H1 (cell line): ENCODE measurements around the gene SMPD2. TPM values are rescaled to one million over a fixed set of nuclear protein-coding genes. Genes with fewer than 3 reads are reported as not detected.

ENCODE experiments used
- BRCA1 ChIP-seq: IDR thresholded peaks from 2 replicates; pipeline ENCODE4 v1.6.1; 2012; ENCODE audit warnings: low read depth, low read length, improper control_type of control experiment
- CBX8 ChIP-seq: fragments of 300-800, 300-1000 bp; sonication (generic); IDR thresholded peaks from 2 replicates; pipeline ENCODE4 v1.7.1; 2016; ENCODE audit warnings: low read depth, low read length, borderline replicate concordance
- CHD7 ChIP-seq: fragments of 300-600 bp; sonication (generic); IDR thresholded peaks from 2 replicates; pipeline ENCODE4 v1.7.1; 2012; ENCODE audit warnings: low read length, moderate library complexity, mild to moderate bottlenecking, inconsistent platforms; ENCODE audit not compliant: insufficient replicate concordance
- MAFK ChIP-seq: IDR thresholded peaks from 2 replicates; pipeline ENCODE4 v1.6.1; 2012; ENCODE audit warnings: low read depth, mild to moderate bottlenecking, improper control_type of control experiment, low read length
- NANOG ChIP-seq: IDR thresholded peaks from 2 replicates; pipeline ENCODE4 v1.6.1; 2011; ENCODE audit warnings: low read length, low read depth, mild to moderate bottlenecking, inconsistent platforms; ENCODE audit not compliant: insufficient read depth, poor library complexity, severe bottlenecking
- RAD21 ChIP-seq, 2 experiments: IDR thresholded peaks in 1 of 2; conservative IDR thresholded peaks in 1 of 2; 2 replicates each; pipeline ENCODE4 v1.6.1; 2011; ENCODE audit warnings: low read depth in 2 of 2, low read length in 2 of 2, improper control_type of control experiment in 1 of 2, inconsistent platforms in 1 of 2, mild to moderate bottlenecking in 1 of 2, moderate library complexity in 1 of 2
- RBBP5 ChIP-seq: IDR thresholded peaks from 2 replicates; pipeline ENCODE4 v1.7.1; 2012; ENCODE audit warnings: low read depth, mild to moderate bottlenecking, inconsistent platforms, low read length, moderate library complexity, borderline replicate concordance
- SIX5 ChIP-seq: IDR thresholded peaks from 2 replicates; pipeline ENCODE4 v1.6.1; 2011; ENCODE audit warnings: mild to moderate bottlenecking, low read depth, low read length
- TBP ChIP-seq: IDR thresholded peaks from 2 replicates; pipeline ENCODE4 v1.6.1; 2011; ENCODE audit warnings: low read depth, low read length, improper control_type of control experiment
- YY1 ChIP-seq: IDR thresholded peaks from 2 replicates; pipeline ENCODE4 v1.6.1; 2011; ENCODE audit warnings: low read depth, mild to moderate bottlenecking, low read length
- polyA plus RNA-seq, 7 experiments: library from polyadenylated mRNA; depleted of rRNA in 3 of 7; stranded (reverse) in 5 of 7; unstranded in 2 of 7; fragments of >200 nt in 5 of 7; fragments of 200-250 nt in 2 of 7; gene quantifications; 1 replicate in 5 of 7; 2 replicates in 1 of 7; 4 replicates in 1 of 7; pipeline versions ENCODE4 v1.2.1 to v1.2.3, GENCODE V29; 2011 to 2013; ENCODE audit warnings: missing spikeins in 2 of 7, mixed read lengths in 2 of 7
- total RNA-seq: library from RNA; stranded (reverse); fragmentation: NEBNext Ultra II Directional; extraction: Animal tissue kit (Norgen Biotek cat#: 25700); gene quantifications from 2 replicates; pipeline ENCODE4 v1.2.1, GENCODE V29; 2021

The SMPD2 gene
- total and polyA plus RNA-seq, 2 of the 8 experiments (the other 6 are each of a cell fraction or from before 2014, with no cell fraction given) = 11.5 to 17.2 TPM

GRCh38 chr6:109449795-109450673, 9.5 kb downstream of the SMPD2 start (continued):
- no peak for TF ChIP-seq CHD7
- no peak for TF ChIP-seq NANOG
- no peak for TF ChIP-seq CBX8
- TF ChIP-seq YY1 = no peak
- TF ChIP-seq SIX5 = no peak
- TF ChIP-seq BRCA1 = no peak
- no peak for TF ChIP-seq TBP
- no peak for TF ChIP-seq RBBP5
- TF ChIP-seq MAFK = no peak
- TF ChIP-seq RAD21 (IDR thresholded peaks at IDR 0.05 in 1 of 2, conservative IDR thresholded peaks at IDR 0.05 in 1 of 2; ENCODE audit: low read depth in 2 of 2, low read length in 2 of 2) = no peak
